ENCODE data around the gene PROKR1. TPM values are rescaled to one million over a fixed set of nuclear protein-coding genes. Genes with fewer than 3 reads are reported as not detected.

Gene PROKR1
- polyA plus RNA-seq, 4 donors = 0.13 to 0.15 TPM; not detected in 2

DNA sequence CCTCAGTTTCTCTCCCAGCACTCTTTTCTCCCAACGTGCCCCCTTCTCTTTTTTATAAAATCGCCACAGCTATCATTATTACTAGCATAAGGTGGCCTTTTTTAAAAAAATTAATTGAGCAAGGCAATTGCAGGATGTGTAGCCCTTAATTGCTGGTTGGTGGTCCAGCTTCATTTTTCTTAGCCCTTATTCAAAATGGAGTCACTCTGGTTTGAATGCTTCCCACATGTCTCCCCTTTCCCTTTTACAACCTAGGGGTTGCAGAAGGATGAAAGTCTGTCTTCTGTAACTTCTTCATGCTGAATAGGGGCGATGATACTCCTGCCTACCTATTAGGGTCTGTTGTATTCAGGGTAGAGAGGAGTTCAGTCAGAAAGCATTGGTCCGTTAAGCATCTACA lies 36.6 kb upstream of the PROKR1 start:
- Histone ChIP-seq H3K27me3 (ENCODE audit: control insufficient read depth in 3 of 3, insufficient read depth in 3 of 3, low read length in 3 of 3) (no peaks in the 10 kb centered on the region), H3K4me1 (ENCODE audit: control insufficient read depth in 3 of 3, insufficient read depth in 2 of 3, low read depth in 1 of 3, low read length in 2 of 3) (no peaks in the 10 kb centered on the region), H3K9me3 (ENCODE audit: control insufficient read depth in 2 of 2, insufficient read depth in 1 of 2, low read depth in 1 of 2, low read length in 1 of 2) (peaks cover 0 to 2% of the 10 kb centered on the region in 2 donors), H3K27ac (ENCODE audit: low read depth in 1 of 3, low read length in 2 of 3) (no peak overlapping the region), H3K4me3 (ENCODE audit: low read depth in 1 of 3, low read length in 3 of 3) (no peak overlapping the region), H3K36me3 (ENCODE audit: control insufficient read depth in 3 of 3, insufficient read depth in 2 of 3, low read depth in 1 of 3, low read length in 3 of 3) (no peaks in the 10 kb centered on the region)
- WGBS, 3 donors = 87 to 88% (median 88%) methylated on average over 4 of the region's 4 CpGs
- DNase-seq (no peak), FAIRE-seq (no peak)

DNA sequence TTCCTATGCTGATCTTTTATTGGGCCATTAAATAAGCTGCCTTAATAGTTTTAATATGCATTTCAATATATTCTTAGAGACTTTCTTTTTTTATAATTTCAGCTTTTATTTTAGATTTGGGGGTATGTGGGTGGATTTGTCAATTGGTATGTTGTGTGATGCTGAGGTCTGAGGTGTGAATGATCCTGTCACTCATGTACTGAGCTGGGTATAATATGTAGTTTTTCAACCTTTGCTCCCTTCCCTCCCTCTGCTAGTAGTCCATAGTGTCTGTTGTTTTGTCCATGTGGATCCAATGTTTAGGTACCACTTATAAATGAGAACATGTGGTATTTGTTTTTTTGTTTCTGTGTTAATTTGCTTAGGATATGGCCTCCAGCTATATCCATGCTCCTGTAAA lies 35.5 kb upstream of the PROKR1 start:
- FAIRE-seq = no peak
- H3K9me3 ChIP-seq (ENCODE audit: control insufficient read depth in 2 of 2, insufficient read depth in 1 of 2, low read depth in 1 of 2, low read length in 1 of 2) = peaks cover 0 to 2% of the 10 kb centered on the region in 2 donors
- H3K36me3 ChIP-seq (ENCODE audit: control insufficient read depth in 3 of 3, insufficient read depth in 2 of 3, low read depth in 1 of 3, low read length in 3 of 3) = no peaks in the 10 kb centered on the region
- no peaks in the 10 kb centered on the region for H3K27me3 ChIP-seq (ENCODE audit: control insufficient read depth in 3 of 3, insufficient read depth in 3 of 3, low read length in 3 of 3)
- no peak overlapping the region for H3K4me3 ChIP-seq (ENCODE audit: low read depth in 1 of 3, low read length in 3 of 3)
- DNase-seq = no peak
- no peak overlapping the region for H3K27ac ChIP-seq (ENCODE audit: low read depth in 1 of 3, low read length in 2 of 3)
- H3K4me1 ChIP-seq (ENCODE audit: control insufficient read depth in 3 of 3, insufficient read depth in 2 of 3, low read depth in 1 of 3, low read length in 2 of 3) = no peaks in the 10 kb centered on the region

DNA sequence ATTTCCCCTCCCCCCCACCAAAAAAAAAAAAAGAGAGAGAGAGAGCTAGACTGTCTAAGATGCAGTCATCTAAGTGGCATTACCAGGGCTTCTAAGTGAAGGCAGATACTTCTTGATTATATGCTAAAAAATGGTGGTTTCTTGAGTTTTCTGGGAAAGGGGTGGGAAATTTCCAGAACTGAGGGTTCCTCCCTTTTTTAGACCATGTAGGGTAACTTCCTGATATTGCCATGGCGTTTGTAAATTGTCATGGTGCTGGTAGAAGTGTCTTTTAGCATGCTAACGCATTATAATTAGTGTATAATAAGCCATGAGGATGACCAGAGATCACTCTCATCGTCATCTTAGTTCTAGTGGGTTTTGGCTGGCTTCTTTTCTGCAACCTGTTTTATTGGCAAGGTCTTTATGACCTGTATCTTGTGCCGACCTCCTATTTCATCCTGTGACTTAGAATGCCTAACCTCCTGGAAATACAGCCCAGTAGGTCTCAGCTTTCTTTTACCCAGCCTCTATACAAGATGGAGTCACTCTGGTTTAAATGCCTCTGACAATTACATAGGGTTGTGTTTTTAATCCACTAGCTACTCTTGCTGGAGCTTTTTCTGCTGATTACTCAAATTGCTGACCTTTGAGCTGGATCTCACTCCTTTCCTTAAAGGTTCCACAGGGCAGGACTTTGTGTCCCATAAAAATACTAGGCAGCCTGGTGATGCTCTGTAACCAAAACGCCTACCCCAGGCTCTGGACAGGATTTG lies 30.4 kb upstream of the PROKR1 start:
- no peak for FAIRE-seq

DNA sequence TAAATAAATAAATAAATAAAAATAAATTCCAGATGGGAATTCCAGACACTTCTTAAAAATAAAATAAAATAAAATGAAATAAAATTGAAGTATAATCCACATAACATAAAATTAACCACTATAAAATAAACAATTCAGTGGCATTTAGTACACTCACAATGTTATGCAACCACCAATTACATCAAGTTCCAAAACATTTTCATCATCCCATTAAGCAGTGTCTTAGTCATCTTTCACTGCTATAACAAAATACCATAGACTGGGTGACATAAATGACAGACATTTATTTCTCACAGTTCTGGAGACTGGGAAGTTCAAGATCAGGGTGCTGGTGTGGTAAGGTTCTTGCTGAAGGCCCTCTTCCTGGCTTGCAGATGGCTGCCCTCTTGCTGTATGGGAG lies 22.6 kb upstream of the PROKR1 start:
- no peak overlapping the region for H3K4me3 ChIP-seq (ENCODE audit: low read depth in 1 of 3, low read length in 3 of 3)
- H3K27me3 ChIP-seq (ENCODE audit: control insufficient read depth in 3 of 3, insufficient read depth in 3 of 3, low read length in 3 of 3) = no peaks in the 10 kb centered on the region
- H3K27ac ChIP-seq (ENCODE audit: low read depth in 1 of 3, low read length in 2 of 3) = no peak overlapping the region
- no peaks in the 10 kb centered on the region for H3K4me1 ChIP-seq (ENCODE audit: control insufficient read depth in 3 of 3, insufficient read depth in 2 of 3, low read depth in 1 of 3, low read length in 2 of 3)
- DNase-seq = no peak
- FAIRE-seq = no peak
- H3K36me3 ChIP-seq (ENCODE audit: control insufficient read depth in 3 of 3, insufficient read depth in 2 of 3, low read depth in 1 of 3, low read length in 3 of 3) = no peaks in the 10 kb centered on the region
- H3K9me3 ChIP-seq (ENCODE audit: control insufficient read depth in 2 of 2, insufficient read depth in 1 of 2, low read depth in 1 of 2, low read length in 1 of 2) = no peaks in the 10 kb centered on the region

More for the DNA sequence above, 30.4 kb upstream of the PROKR1 start:
- Histone ChIP-seq H3K27me3 (ENCODE audit: control insufficient read depth in 3 of 3, insufficient read depth in 3 of 3, low read length in 3 of 3) (no peaks in the 10 kb centered on the region), H3K9me3 (ENCODE audit: control insufficient read depth in 2 of 2, insufficient read depth in 1 of 2, low read depth in 1 of 2, low read length in 1 of 2) (peaks cover 0 to 2% of the 10 kb centered on the region in 2 donors), H3K27ac (ENCODE audit: low read depth in 1 of 3, low read length in 2 of 3) (no peak overlapping the region), H3K4me1 (ENCODE audit: control insufficient read depth in 3 of 3, insufficient read depth in 2 of 3, low read depth in 1 of 3, low read length in 2 of 3) (no peaks in the 10 kb centered on the region), H3K4me3 (ENCODE audit: low read depth in 1 of 3, low read length in 3 of 3) (no peak overlapping the region), H3K36me3 (ENCODE audit: control insufficient read depth in 3 of 3, insufficient read depth in 2 of 3, low read depth in 1 of 3, low read length in 3 of 3) (no peaks in the 10 kb centered on the region)
- no peak for DNase-seq
- 71 to 86% (median 81%) methylated on average over 5 of the region's 5 CpGs for WGBS, 3 donors

DNA sequence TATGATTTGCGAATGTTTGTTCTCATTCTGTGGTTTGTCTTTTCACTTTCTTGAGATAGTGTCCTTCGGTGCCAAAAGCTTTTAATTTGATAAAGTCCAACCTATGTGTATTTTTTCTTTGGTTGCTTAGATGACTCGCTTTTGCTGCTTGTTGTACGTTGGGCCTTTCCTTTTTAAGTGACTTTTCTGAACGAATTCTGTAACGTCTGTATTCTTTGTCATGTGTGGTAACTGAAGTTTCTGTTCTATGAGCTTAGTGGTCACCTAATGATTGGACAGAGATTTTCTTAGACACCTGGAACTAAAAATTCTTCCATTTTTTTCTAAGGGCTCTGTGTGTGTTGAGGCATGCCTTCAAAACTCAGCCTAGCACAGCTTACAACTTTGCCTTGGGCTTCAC lies 19.6 kb upstream of the PROKR1 start:
- DNase-seq (no peak), FAIRE-seq (no peak)
- H3K36me3 ChIP-seq (ENCODE audit: control insufficient read depth in 3 of 3, insufficient read depth in 2 of 3, low read depth in 1 of 3, low read length in 3 of 3) = no peaks in the 10 kb centered on the region
- WGBS, 3 donors = 83 to 91% (median 90%) methylated on average over 6 of the region's 6 CpGs
- no peaks in the 10 kb centered on the region for H3K4me1 ChIP-seq (ENCODE audit: control insufficient read depth in 3 of 3, insufficient read depth in 2 of 3, low read depth in 1 of 3, low read length in 2 of 3)
- H3K9me3 ChIP-seq (ENCODE audit: control insufficient read depth in 2 of 2, insufficient read depth in 1 of 2, low read depth in 1 of 2, low read length in 1 of 2) = peaks cover 0 to 6% of the 10 kb centered on the region in 2 donors
- H3K4me3 ChIP-seq (ENCODE audit: low read depth in 1 of 3, low read length in 3 of 3) = no peak overlapping the region
- no peak overlapping the region for H3K27ac ChIP-seq (ENCODE audit: low read depth in 1 of 3, low read length in 2 of 3)
- H3K27me3 ChIP-seq (ENCODE audit: control insufficient read depth in 3 of 3, insufficient read depth in 3 of 3, low read length in 3 of 3) = no peaks in the 10 kb centered on the region

DNA sequence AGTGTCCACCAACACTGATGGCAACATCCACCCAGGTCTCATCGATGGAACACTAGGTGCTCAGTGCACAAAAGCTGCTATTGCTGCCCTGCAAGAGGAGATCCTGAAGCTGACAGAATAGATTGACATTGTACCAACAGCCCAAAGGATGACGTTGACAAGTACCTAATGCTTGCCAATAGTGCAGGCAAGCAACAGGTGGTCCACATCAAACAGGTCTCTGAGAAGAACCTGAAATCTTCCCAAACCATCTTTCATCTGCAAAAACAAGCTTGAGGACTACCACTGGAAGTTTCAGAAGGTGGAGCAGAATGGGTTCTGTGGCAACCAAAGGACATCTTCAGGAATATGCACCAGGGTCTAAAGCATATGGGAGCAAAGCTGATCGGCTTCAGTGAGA lies 15.8 kb upstream of the PROKR1 start:
- H3K4me3 ChIP-seq (ENCODE audit: low read depth in 1 of 3, low read length in 3 of 3) = no peak overlapping the region
- FAIRE-seq (no peak), DNase-seq (no peak)
- no peaks in the 10 kb centered on the region for H3K36me3 ChIP-seq (ENCODE audit: control insufficient read depth in 3 of 3, insufficient read depth in 2 of 3, low read depth in 1 of 3, low read length in 3 of 3)
- peaks cover 0 to 9% of the 10 kb centered on the region in 2 donors for H3K9me3 ChIP-seq (ENCODE audit: control insufficient read depth in 2 of 2, insufficient read depth in 1 of 2, low read depth in 1 of 2, low read length in 1 of 2)
- H3K27ac ChIP-seq (ENCODE audit: low read depth in 1 of 3, low read length in 2 of 3) = no peak overlapping the region
- no peaks in the 10 kb centered on the region for H3K4me1 ChIP-seq (ENCODE audit: control insufficient read depth in 3 of 3, insufficient read depth in 2 of 3, low read depth in 1 of 3, low read length in 2 of 3)
- WGBS, 3 donors = 82 to 90% (median 88%) methylated on average over 3 of the region's 3 CpGs
- no peaks in the 10 kb centered on the region for H3K27me3 ChIP-seq (ENCODE audit: control insufficient read depth in 3 of 3, insufficient read depth in 3 of 3, low read length in 3 of 3)

DNA sequence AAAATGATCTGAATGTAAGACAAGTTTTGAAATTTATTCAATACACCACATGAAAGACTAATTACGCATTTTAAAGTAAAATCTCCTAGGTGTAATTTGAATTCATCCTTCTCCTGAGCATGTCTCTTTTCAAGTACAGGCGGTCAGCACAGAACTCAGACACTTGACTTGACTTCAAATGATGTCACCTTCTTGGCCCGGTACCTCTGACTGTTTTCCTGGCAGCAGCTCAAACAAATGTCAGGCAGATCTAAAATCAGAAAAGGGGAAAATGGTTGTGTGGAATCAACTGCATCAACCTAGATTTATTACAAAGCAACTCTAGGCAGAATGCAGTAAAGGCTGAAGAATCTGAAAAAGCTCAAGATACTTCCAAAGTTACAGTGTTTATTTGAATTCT lies 11.4 kb upstream of the PROKR1 start:
- no peak for FAIRE-seq

DNA sequence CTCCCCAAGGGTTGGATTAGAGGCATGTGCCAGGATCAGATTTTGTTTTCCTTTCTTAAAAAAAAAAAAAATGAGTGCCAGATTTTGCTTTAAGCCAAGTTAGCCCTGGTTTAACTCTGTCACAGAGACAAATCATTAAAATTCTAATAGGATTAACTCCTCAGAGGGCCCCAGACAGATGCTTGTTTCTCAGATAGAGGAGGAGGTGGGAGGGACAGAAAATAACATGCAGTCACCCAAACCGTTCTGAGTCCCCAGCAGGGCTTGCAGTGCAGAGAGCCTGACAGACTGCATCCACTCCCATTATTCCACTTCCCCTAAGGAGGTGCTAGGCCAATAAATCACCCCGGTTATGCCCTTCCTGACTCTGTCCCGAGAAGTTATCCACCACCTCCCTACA lies 6.3 kb upstream of the PROKR1 start:
- FAIRE-seq = no peak
- H3K27ac ChIP-seq (ENCODE audit: low read depth in 1 of 3, low read length in 2 of 3) = no peak overlapping the region
- WGBS, 3 donors = 49 to 64% (median 61%) methylated on average over 3 of the region's 3 CpGs
- H3K9me3 ChIP-seq (ENCODE audit: control insufficient read depth in 2 of 2, insufficient read depth in 1 of 2, low read depth in 1 of 2, low read length in 1 of 2) = peaks cover 0 to 6% of the 10 kb centered on the region in 2 donors
- no peaks in the 10 kb centered on the region for H3K36me3 ChIP-seq (ENCODE audit: control insufficient read depth in 3 of 3, insufficient read depth in 2 of 3, low read depth in 1 of 3, low read length in 3 of 3)
- H3K4me1 ChIP-seq (ENCODE audit: control insufficient read depth in 3 of 3, insufficient read depth in 2 of 3, low read depth in 1 of 3, low read length in 2 of 3) = no peaks in the 10 kb centered on the region
- no peak for DNase-seq
- H3K4me3 ChIP-seq (ENCODE audit: low read depth in 1 of 3, low read length in 3 of 3) = no peak overlapping the region
- peaks cover 0 to 6% (median 3%) of the 10 kb centered on the region in 3 donors for H3K27me3 ChIP-seq (ENCODE audit: control insufficient read depth in 3 of 3, insufficient read depth in 3 of 3, low read length in 3 of 3)

More for the DNA sequence above, 11.4 kb upstream of the PROKR1 start:
- H3K9me3 ChIP-seq (ENCODE audit: control insufficient read depth in 2 of 2, insufficient read depth in 1 of 2, low read depth in 1 of 2, low read length in 1 of 2) = peaks cover 0 to 9% of the 10 kb centered on the region in 2 donors
- no peaks in the 10 kb centered on the region for H3K4me1 ChIP-seq (ENCODE audit: control insufficient read depth in 3 of 3, insufficient read depth in 2 of 3, low read depth in 1 of 3, low read length in 2 of 3)
- 52 to 60% (median 56%) methylated on average over 3 of the region's 3 CpGs for WGBS, 3 donors
- H3K27me3 ChIP-seq (ENCODE audit: control insufficient read depth in 3 of 3, insufficient read depth in 3 of 3, low read length in 3 of 3) = peaks cover 0 to 3% (median 0%) of the 10 kb centered on the region in 3 donors
- H3K36me3 ChIP-seq (ENCODE audit: control insufficient read depth in 3 of 3, insufficient read depth in 2 of 3, low read depth in 1 of 3, low read length in 3 of 3) = no peaks in the 10 kb centered on the region
- no peak for DNase-seq
- no peak overlapping the region for H3K4me3 ChIP-seq (ENCODE audit: low read depth in 1 of 3, low read length in 3 of 3)
- H3K27ac ChIP-seq (ENCODE audit: low read depth in 1 of 3, low read length in 2 of 3) = no peak overlapping the region
